D721Med (cell line): ENCODE data around the gene IQSEC2.

ENCODE experiments used
- DNase-seq: peaks from one replicate; pipeline ENCODE4 v3.0.0; 2011; ENCODE audit warnings: low spot score; ENCODE audit not compliant: insufficient read length
- FAIRE-seq: peaks from 2 replicates; lab custom pipeline; 2011; peaks lifted over from hg19 to GRCh38; lab: Jason Lieb, UNC
- CTCF ChIP-seq: IDR thresholded peaks from 2 replicates; pipeline ENCODE4 v1.5.1; 2012; ENCODE audit warnings: mild to moderate bottlenecking, control low read depth; ENCODE audit not compliant: insufficient read depth; ENCODE audit errors: missing control alignments

IQSEC2 gene

GRCh38 chrX:53257670-53258423 is 23.5 kb downstream of the IQSEC2 start:
- FAIRE-seq (no peak), DNase-seq (no peak)
- no peak for TF ChIP-seq CTCF

- no peak for DNase-seq
- FAIRE-seq = no peak
- no peak for TF ChIP-seq CTCF
These were observed 24.2 kb downstream of the IQSEC2 start for GRCh38 chrX:53257166-53257565.

GRCh38 chrX:53256446-53257041 is 24.8 kb downstream of the IQSEC2 start:
- DNase-seq = no peak
- no peak for FAIRE-seq
- no peak for TF ChIP-seq CTCF

GRCh38 chrX:53255738-53256191 is 25.6 kb downstream of the IQSEC2 start:
- no peak for FAIRE-seq
- no peak for TF ChIP-seq CTCF

GRCh38 chrX:53254570-53255461 is 26.6 kb downstream of the IQSEC2 start:
- no peak for TF ChIP-seq CTCF
- DNase-seq = no peak
- FAIRE-seq = no peak

More at GRCh38 chrX:53255738-53256191, 25.6 kb downstream of the IQSEC2 start:
- no peak for DNase-seq

- TF ChIP-seq CTCF = no peak
- DNase-seq = no peak
- no peak for FAIRE-seq
These were observed 27.9 kb downstream of the IQSEC2 start for GRCh38 chrX:53253293-53254020.
